Testis (tissue), 3 donors: ENCODE data around the gene JMJD4. TPM values are rescaled to one million over a fixed set of nuclear protein-coding genes. Genes with fewer than 3 reads are reported as not detected.

Experiments used
- DNase-seq: peaks from one replicate; pipeline ENCODE4 v3.0.0-alpha.2; 2019
- H3K27ac ChIP-seq, 2 donors: fragments of 200-600 bp; sonication (generic); one replicate each; pipeline ENCODE4 v1.5.1; 2019
- H3K27me3 ChIP-seq: fragments of 200-600 bp; sonication (generic); one replicate; pipeline ENCODE4 v1.5.1; 2019
- H3K36me3 ChIP-seq: fragments of 200-600 bp; sonication (generic); one replicate; pipeline ENCODE4 v1.5.1; 2017; ENCODE audit warnings: low read depth; ENCODE audit errors: missing control alignments
- H3K4me1 ChIP-seq: fragments of 200-600 bp; sonication (generic); one replicate; pipeline ENCODE4 v1.5.1; 2019
- H3K4me3 ChIP-seq, 2 donors: fragments of 200-600 bp; sonication (generic); one replicate each; pipeline ENCODE4 v1.5.1; 2017 to 2019
- H3K9me3 ChIP-seq: fragments of 200-600 bp; sonication (generic); one replicate; pipeline ENCODE4 v1.5.1; 2017
- CTCF ChIP-seq, 3 experiments: fragments of 450-650 bp in 2 of 3; fragments of 200-600 bp in 1 of 3; sonication (generic) in 1 of 3; IDR thresholded peaks; one replicate each; pipeline ENCODE4 v1.5.1; 2016 to 2019; ENCODE audit warnings: antibody characterized with exemption in 3 of 3, mild to moderate bottlenecking in 2 of 3, moderate library complexity in 1 of 3
- POLR2A ChIP-seq: fragments of 450-650 bp; IDR thresholded peaks from one replicate; pipeline ENCODE4 v1.6.1; 2017; ENCODE audit warnings: antibody characterized with exemption, mild to moderate bottlenecking, moderate library complexity
- WGBS, 2 donors: methylation state at CpG; one replicate each; pipeline ENCODE4 v1.1.5; 2018; 5-methylcytosine and 5-hydroxymethylcytosine counted together
- intact Hi-C: fragments of 100-400 bp; cut with DNase I; formaldehyde crosslinking; loops from one replicate; pipeline ENCODE4 v1.15.1; 2023; ENCODE audit warnings: low total_unique reads
- polyA plus RNA-seq: library from polyadenylated mRNA; stranded (reverse); fragments of 350-450 nt; fragmentation: Illumina TruSeq; extraction: RNeasy Lipid Tissue Mini Kit (QIAGEN cat#74804); gene quantifications from one replicate; pipeline ENCODE4 v1.2.3, GENCODE V29; 2014; ENCODE audit warnings: low read depth, low replicate concordance; ENCODE audit not compliant: insufficient read depth
- total RNA-seq, 2 donors: library from RNA; depleted of rRNA; stranded (reverse); fragments of >200 nt; gene quantifications; one replicate each; pipeline ENCODE4 v1.2.3, GENCODE V29; 2016

The JMJD4 gene
- total and polyA plus RNA-seq, 3 donors from 2014 or later: 33.8 to 36.1 (median 35.2) TPM

- Histone ChIP-seq H3K27ac (no peak overlapping the region), H3K4me1 (no peaks in the 10 kb centered on the region), H3K9me3 (no peaks in the 10 kb centered on the region), H3K27me3 (no peaks in the 10 kb centered on the region), H3K4me3 (no peak overlapping the region), H3K36me3 (no peaks in the 10 kb centered on the region)
- WGBS, 2 donors: 89 to 95% methylated on average over 18 to 19 of the region's 19 CpGs
- TF ChIP-seq CTCF (IDR thresholded peaks at IDR 0.05) (no peak), POLR2A (no peak)
- intact Hi-C loops: loop anchor here (10.0 kb wide), 1 partner anchor 852 kb away; no protein-coding TSS in a partner anchor
- no peak for DNase-seq
Measured at GRCh38 chr1:227766653-227767277, 31.7 kb upstream of the JMJD4 start.

- H3K27ac ChIP-seq: no peak overlapping the region
- no peak overlapping the region for H3K4me3 ChIP-seq
- H3K4me1 ChIP-seq: no peaks in the 10 kb centered on the region
- WGBS, 2 donors: 77 to 79% methylated on average over 15 to 17 of the region's 17 CpGs
- intact Hi-C loops: loop anchor here (10.0 kb wide), 1 partner anchor 851 kb away; no protein-coding TSS in a partner anchor
- DNase-seq: no peak
- no peak for TF ChIP-seq POLR2A
- no peak for TF ChIP-seq CTCF (IDR thresholded peaks at IDR 0.05)
- no peaks in the 10 kb centered on the region for H3K27me3 ChIP-seq
- H3K36me3 ChIP-seq: no peaks in the 10 kb centered on the region
- no peaks in the 10 kb centered on the region for H3K9me3 ChIP-seq
Measured at GRCh38 chr1:227766015-227766634, 31.0 kb upstream of the JMJD4 start.

GRCh38 chr1:227765261-227766014, 30.3 kb upstream of the JMJD4 start:
- no peaks in the 10 kb centered on the region for H3K27me3 ChIP-seq
- intact Hi-C loops: loop anchor here (10.0 kb wide), 1 partner anchor 851 kb away; no protein-coding TSS in a partner anchor
- TF ChIP-seq POLR2A: no peak
- TF ChIP-seq CTCF (IDR thresholded peaks at IDR 0.05): no peak
- H3K9me3 ChIP-seq: no peaks in the 10 kb centered on the region
- H3K4me3 ChIP-seq: no peak overlapping the region
- H3K4me1 ChIP-seq: no peaks in the 10 kb centered on the region
- no peaks in the 10 kb centered on the region for H3K36me3 ChIP-seq
- H3K27ac ChIP-seq: no peak overlapping the region
- DNase-seq: no peak
- WGBS, 2 donors: 96 to 97% methylated on average over 4 to 8 of the region's 8 CpGs

GRCh38 chr1:227764019-227764391, 28.9 kb upstream of the JMJD4 start:
- WGBS, 2 donors: 85 to 93% methylated on average over 7 of the region's 7 CpGs
- no peak overlapping the region for H3K4me3 ChIP-seq
- H3K9me3 ChIP-seq: no peaks in the 10 kb centered on the region
- H3K4me1 ChIP-seq: no peaks in the 10 kb centered on the region
- TF ChIP-seq CTCF (IDR thresholded peaks at IDR 0.05) (no peak), POLR2A (no peak)
- no peaks in the 10 kb centered on the region for H3K27me3 ChIP-seq
- no peak overlapping the region for H3K27ac ChIP-seq
- intact Hi-C loops: loop anchor here (10.0 kb wide), 1 partner anchor 849 kb away; no protein-coding TSS in a partner anchor
- DNase-seq: no peak
- H3K36me3 ChIP-seq: no peaks in the 10 kb centered on the region
